Measurements from ENCODE around the gene ZNF462.

ZNF462 gene

DNA sequence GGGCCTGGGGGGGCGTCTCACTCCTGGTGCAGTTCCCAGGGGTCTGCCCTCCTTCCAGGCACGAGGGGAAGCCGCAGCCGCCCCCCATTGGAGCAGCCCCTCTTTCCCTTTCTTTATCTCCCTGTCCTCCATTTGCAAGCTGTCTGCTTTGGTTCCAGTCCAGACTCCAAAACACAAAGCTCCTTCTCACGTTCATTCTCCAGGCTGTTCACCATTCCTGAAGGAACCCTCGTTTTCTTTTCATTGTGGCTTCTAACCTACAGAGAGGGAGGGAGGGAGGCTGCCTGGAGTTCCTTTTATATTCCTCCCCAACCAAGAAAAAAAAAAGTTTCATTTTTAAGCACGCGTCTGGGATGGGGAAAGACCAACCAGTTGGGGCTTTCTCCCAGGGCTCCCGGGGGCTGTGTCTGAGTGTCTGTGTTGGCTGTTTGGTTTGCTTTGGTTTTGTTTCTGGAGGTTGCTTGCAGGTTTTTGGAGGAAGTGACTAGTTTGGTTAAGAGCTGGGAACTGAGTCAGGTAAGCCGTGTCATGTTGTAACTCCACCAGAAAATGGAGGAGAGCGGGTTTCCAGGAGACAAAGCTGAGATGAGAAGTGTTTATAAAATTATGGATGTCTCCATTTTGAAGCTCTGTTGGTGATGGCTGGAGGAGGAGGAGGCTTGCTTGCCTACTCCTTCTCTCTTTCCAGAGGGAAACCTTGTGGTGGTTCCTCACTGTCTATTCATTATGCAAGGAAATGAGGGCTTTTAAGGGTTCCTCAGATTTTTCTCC, 1.6 kb downstream of the ZNF462 start:
- DNase-seq = no peak

DNA sequence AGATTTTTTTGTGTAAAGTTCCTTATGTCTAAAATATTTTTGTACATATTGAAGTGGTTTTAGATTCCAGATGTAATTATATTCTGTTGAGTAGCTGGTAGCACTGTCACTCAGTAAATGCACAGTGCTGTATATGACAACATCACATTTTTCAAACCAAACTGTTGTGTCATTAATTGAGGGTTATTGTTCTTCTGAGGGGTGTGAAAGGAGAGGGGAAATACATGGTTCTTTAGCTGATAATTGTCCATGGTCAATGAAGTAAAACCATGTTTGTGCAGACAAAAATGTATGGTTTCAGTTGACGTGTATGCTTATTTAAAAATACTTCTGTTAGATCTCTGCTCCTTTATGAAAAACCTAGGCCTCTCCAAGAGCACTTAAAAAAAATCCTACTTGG, 3.3 kb downstream of the ZNF462 start:
- no peak for DNase-seq

DNA sequence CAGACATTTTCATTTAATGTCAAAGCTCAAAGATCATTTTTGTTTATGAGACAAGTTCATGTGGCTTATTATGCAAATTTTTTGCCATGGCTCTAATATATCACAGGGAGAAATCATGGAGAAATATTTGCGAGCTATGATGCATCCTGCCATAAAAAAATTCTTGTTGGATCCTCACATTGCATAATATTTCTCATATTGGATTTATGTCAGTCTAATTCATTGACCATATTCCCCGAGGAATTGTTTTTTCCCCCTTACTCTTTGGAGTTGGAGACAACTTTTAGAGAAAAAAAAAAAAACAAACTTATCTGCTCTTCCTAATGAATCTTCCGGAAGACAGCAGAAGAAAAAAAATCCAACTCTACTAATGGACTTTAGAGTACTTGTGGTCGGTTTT, 4.3 kb downstream of the ZNF462 start:
- DNase-seq = no peak

DNA sequence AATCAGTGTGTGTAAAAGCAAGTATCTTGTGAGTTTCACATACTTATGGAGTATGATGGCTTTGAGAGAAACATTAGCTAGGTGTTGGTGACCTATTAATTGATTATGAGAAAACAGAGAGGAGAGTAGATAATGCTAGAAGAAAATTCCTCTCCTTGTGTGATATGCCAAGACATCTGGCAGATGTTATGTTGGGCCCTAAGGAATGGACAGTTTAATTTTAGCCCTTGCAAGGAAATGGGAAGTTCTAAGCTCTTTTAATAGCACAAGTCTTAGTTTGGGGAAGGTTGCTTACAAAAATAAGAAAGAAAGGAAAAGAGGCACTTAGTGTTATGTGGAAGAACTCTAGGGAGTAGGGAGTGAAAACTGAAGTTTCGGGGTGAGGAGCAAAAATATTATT, 5.1 kb downstream of the ZNF462 start:
- DNase-seq = no peak

DNA sequence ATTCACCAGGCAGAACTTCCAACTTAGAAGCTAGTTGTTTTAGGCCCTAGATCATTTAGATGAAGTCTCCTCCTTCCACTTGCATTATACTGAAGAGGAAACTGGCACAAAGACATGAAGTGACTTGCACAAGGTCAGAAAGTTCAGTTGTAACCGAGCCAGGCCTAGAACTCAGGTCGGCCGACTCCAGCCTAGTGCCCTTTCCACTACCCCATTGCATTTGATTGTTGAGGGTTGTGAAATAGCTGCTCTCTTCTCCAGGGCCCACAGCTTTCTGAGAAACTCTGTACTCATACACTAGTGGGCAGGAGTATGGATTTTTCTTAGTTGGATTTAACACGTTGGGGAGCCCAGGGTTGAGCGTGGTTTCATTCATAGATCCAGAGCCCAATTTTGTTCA, 5.6 kb downstream of the ZNF462 start:
- no peak for DNase-seq

DNA sequence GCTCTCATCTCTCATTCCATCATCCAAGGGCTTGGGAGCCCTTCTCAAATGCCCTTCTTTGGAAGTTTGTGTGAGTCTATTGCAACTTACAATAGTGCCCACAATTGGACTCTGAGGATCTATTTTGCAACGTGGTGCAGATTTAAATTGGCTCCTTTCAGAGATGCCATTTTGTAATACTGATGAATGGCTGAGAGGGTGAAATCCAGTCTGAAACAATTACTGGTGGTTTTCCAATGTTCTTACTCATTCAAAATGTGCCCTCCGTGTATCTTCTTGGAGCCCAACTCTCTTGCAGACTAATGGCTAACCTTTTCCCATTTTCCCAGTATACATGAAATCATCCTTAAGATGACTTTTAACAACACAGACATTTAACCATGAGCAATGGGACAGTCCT, 6.1 kb downstream of the ZNF462 start:
- no peak for DNase-seq

DNA sequence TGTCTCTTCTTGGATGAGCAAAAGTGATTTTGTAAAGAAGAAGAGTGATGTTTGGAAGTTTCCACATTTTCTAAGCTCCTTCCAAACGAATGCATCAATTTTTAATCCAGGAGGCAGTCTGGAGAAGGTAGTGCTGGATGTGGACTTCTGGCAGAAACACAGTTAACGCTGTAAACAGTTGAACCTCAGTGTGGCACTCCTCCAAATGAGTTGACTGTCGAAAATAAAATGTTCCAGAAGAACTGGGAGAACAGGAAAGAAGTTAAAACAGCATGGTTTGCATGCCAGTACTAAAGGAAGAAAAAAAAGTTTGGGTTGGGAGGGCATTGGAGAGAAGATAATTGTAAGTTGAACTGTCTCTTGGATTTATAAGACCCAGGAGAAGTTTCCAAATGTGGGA, 6.5 kb downstream of the ZNF462 start:
- DNase-seq = no peak

DNA sequence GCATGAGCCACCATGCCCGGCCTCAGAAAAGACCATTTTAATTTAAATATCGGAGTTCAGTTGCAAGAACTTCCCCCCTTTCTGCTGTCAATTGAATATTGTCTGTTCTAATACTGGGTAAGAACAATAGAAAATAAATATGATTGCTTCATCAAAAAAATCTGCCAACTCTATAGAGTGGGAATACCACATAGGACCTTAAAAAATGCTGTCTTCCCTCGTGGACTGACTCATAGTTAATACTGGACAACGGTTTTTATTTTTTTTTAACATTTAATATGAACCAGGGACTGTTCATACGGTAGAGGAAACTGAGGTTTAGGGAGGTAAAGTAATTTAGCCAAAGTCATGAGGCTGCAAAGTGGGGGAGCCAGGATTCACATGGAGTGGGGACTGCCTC, 9.7 kb downstream of the ZNF462 start:
- no peak for DNase-seq

DNA sequence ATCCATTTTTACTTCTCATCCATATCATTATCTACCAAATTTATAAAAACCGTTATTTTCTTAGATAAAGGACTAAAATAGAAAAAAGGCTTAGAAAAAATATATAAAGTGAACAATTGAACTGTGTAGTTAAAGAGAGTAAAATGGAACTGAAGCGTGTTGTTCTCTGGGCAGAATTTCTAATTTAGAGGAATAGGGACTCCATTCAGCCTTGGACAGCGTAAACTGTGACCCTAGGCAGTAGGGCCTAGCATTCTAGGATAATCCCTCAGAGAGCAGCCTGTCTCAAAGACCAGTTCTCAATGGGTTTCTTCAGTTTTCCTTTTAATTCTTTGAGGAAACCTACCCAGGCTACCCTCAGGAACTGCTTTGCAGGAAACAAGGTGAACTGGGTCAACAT, 11.1 kb downstream of the ZNF462 start:
- DNase-seq = no peak

DNA sequence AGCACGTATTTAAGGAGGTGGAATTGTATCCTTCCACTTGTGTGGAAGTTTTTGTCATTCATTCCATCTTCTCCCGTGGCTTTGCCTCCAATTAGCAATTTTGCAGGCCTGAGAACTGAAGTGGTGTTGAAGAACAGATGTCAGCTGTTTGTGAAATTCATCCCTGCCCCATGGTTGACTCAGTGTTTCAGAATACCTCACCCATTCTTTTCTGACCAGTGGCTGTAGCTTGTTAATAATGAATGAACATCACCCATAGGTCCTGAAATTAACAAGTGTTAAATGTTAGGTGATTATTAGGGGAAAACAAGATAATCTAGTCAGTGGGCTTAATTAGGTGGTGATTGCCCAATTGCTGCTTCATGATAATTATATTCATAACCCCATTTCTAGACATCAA, 11.7 kb downstream of the ZNF462 start:
- DNase-seq = no peak

DNA sequence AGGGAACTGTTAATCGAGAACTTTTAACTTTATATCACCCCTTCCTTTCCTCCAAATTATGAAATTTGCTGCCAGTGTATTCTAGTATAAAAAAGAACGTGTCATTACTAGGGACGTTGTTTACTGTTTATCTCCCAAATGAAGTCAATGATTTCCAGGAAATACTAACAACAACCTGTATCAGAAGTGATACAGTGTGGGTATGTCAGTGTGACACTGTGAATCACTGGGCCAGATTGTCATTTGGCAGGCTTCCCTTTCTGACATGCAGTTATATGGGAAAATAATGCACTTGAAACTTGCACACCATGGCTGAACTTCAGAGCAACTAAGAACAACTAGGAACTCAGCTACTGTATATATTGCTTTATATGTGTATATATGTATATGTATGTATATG, 12.6 kb downstream of the ZNF462 start:
- DNase-seq = no peak

DNA sequence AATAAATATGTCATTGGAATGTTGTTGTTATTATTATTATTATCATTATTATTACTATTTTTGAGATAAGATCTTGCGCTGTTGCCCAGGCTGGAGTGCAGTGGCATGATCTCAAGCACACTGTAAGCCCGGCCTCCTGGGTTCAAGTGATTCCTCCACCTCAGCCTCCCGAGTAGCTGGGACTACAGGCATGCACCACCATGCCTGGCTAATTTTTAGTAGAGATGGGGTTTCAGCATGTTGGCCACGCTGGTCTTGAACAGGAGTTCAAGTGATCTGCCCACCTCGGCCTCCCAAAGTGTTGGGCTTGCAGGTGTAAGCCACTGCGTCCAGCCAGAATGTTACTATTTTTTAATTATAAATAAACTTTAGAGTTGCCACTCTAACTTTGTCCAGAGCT, 14.4 kb downstream of the ZNF462 start:
- DNase-seq = no peak

DNA sequence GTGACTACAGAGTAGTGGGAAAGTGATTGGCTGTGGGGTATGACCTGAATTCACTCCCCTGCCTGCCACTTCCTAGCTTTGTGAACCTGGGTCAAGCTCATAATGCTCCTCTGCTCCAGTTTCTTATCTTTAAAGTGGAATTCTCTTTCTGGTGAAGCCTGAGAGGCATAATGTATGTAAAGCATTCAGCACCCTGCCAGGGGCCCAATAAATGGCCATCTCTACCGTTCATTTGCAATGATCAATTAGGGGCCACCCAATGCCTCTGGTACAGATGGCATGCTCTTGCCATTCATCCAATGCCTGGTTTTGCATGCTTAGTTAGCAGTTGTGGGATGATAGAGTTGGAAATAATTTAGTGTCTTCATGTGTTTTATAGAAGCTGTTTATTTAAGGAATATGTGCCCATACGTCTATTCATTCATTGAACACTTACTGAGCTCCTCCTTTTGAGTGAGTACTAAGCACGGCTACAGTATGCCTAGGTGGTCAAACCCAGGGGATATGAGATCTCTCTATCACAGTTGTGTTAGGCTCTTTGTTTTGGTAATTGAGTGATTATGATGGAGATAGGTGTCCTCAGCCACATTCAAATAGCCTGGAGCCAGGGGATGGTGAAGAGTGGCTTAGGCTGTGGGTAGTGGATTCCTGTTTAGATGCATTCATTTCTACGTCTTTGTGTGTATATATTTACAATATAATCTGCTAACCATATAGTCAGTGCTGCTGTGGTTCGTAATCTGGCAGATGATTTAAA, 15.3 kb downstream of the ZNF462 start:
- no peak for DNase-seq

DNA sequence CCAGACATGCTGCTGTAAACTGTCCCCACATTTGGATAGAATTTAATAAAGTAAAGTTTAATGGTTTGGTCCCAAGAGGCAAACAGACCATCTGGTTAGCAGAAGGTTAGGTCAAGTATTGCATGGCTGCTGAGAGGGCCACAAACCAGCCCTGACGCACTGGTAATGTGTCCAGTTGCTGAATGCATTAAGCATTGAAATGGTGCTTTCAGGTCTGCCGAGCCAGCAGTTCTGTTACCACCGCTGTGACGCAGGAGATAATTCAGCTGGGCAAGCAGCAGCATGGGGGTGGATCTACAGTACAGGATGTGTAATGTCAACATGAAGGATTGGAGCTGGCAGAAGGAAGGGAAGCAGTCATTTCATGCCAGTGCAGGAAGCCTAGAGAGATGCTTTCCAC, 16.0 kb downstream of the ZNF462 start:
- DNase-seq = peak; percentile 63

DNA sequence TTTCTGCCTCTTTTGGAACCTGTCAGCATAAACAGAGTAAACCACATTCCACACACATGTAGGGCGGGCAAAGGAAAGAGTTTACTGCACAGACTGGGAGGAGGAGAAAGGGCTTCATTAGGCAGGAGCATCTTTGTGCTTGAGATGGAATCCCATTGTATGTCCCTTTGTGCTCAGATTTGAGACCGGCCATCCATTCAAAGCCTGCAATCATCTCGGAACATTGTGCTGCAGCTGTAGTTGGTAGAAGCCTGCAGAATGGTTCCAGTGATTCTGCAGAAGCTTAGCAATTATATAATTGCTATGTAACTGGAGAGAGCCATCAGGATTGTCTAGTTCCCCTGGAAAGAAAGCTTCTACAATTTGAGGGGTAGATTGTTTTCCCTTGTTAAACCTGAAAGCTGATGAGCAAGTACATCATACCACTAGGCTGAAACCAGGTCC, 16.5 kb downstream of the ZNF462 start:
- DNase-seq = no peak

DNA sequence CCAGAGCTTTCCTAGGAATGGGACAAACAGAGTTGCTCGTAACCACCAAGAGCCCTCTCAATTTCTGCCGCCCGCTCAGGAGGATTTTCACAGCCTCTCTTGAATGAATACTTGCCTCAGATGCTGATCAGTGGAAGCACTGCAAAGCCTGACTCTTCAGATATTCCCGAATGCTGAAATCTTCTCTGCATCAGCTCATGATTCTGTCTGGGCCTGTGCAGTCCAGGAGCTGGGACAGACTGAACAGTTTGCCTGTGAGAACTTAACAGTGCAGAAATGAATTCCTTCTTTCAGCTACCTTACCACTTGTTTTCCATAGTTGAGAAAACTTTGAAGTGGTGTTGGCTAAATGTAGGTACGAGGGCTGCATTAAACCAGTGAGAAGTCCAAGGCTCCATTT, 17.1 kb downstream of the ZNF462 start:
- no peak for DNase-seq

DNA sequence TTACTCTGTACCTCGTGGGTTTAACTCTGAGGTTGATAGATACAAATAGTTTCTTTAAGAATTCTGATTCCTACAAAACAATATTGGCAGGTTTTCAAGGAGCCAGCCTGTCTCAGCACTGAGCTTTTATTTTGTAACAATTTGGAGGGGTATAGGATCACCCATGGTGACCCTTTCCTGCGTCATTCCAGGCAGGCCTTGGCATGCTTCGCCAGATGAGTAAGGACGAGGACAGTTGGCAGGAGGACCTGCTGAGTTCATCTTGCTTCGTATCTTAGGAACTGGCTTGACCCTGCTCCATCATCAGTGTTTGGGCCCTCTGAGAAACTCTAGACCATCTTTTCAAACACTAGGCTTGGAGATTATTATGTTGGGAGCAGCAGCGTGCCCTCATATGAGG, 17.9 kb downstream of the ZNF462 start:
- DNase-seq = no peak

DNA sequence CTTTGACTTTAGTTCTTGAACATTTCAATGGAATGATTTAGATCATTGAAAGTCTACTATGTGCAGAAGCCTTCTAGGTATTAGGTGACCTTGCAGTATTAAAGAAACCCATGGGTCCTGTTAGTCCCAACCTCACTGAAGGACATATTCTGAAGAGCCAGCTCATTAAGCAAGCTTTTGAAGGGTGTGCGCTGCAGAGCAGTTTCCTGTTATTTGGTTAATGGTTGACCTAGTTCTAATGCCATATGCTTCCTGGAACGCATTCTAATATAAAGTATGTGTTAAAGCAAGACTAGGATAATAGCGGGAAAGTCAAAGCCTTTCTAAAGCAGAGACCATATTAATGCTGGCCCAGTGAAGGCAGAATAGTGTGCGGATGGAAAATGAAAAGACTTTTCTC, 20.1 kb downstream of the ZNF462 start:
- no peak for DNase-seq

DNA sequence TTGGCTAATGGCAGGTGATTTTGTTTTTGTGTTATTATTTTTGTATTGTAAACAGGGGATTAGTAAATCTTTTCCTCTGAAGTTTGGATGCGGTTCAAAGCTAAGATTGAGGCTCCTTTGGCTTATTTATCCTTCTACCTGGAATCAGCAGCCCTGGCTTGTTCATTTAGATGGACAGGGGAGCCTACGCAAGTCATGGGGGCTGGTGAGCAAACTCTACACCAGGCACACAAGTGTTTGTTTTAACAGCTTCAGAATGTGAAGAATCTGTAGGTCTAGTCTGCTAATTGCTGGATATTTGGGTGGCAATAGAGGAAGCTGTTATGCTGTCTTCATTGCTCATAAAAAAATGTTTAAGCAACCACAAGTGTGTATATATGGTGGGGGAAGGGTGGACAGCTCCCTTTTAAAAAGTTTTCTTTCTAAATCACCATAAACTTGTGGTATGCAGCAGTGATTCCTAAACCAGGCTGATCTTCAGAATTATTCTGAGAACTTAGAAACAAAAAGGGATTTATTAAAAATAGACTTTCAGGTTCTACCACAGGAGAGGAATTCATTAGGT, 20.7 kb downstream of the ZNF462 start:
- DNase-seq = no peak

DNA sequence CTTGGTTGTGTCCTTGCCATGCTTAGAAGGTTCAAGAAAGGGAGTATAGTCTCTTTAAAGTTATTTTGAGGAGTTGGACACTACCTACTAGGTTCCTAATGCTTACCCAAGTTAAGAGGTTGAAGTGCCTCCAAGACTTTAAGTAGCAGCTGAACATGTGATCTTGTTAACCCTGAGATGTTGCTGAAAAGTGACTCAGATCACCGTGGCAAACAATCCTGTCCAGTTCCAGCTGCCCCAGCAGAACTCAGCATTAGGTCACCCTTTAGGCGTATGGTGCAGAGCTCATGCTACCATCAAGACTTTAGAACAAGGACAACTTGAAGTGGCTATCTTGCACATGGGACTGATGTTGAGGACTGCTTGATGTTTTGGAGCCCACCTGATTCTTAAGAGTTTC, 22.5 kb downstream of the ZNF462 start:
- no peak for DNase-seq

DNA sequence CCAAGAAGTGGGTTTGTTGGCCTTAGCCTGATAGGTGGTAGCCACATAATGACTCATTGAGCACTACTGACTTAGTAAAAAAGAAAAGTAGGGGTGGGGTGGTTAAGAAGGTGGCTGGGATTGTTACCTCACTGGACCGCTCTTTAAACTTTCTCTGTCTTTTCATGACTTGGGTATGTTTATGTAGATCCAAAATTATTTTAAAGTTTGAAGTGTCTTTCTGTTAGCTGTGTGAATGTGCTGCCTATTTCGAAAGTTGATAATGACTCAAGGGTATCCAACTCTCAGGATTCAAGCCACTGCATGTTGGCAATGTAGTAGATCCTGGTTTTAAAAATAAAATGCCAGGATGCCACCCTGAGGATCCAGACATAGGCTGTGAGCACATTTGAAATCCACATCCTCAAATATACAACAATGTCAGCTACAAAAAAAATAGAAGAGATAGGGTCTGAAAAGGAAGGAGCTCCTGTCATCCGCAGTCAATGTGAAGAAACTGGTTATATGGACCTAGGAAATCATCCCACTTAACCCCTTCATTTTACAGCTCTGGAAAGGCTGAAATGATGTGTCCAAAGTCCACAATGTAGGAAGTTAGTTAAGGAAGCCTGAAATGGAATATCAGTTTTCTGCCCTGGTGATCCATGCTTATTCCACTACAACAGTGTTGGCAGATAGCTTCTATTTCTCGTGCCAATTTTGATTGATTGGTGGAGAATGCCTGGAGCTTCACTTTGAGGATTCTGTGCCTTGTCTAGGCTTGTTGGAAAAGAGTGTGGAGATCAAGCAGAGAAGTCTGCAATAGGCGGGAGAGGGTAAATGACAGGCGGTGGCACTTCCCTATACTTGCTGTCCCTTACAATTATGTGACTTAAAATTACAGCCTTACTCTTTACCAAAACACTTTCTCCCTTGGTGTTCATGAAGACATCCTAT, 23.4 kb downstream of the ZNF462 start:
- no peak for DNase-seq

DNA sequence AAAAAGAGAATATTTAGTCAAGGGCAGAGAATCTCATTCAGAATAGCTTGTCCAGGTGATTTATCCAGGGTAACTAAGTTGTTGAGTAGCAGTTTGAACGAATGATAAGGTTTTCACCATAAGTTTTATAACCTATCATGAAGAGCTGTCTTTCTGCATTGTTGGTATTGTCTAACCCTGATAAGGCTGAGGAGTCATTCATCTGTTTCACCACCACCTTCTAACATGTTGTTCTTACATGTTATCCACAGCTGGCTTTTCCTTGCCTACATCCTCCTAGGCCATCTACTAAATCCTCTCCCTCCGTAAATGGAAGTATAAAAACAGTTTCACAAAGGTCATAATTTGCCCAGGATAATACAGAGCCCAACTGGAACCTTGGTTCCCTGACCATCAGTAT, 24.1 kb downstream of the ZNF462 start:
- no peak for DNase-seq

DNA sequence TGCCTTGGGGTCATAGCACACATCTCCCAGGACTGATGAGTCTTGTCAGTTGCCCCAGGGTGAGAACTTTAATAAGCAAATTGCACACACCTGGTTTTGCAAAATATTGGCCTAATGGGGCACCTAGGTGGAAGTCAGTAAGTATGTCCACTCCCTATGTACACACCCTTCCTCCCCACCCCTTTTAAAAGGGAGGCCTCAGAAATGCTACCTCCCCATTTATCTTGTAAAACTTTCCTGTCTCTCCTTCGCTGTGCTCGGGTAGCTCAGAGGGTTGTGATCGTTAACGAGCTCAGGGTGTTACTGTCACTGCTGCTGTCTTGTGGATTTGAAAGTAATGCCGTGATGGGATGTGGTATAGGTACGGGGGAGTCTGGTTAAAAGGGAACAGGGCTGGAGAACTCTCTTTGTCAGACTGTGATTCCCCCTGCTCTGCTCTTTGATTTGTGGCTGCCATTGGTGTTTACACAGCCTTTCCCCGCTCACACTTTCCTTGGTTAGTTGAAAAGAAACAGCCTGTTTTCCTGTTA, 26.2 kb downstream of the ZNF462 start:
- no peak for DNase-seq

Data from NCI-H2081 treated with DMSO at 0.1 percent for 48 hours (cell line).